ENCODE measurements around the gene USP49.

The USP49 gene

GRCh38 chr6:41878961-41879405 lies 16.2 kb downstream of the USP49 start:
- POLR2A ChIA-PET = no interaction called here
- CTCF ChIA-PET = interaction anchor here (0.6 to 1.5 kb wide), 4 partner anchors 14 to 208 kb away, joined by 3 to 12 read pairs (median 7); partner anchors contain the start of genes BYSL and MED20
- Histone ChIP-seq H3K36me3 (ENCODE audit: control insufficient read depth in 2 of 2, insufficient read depth in 1 of 2, low read length in 2 of 2) (no peaks in the 10 kb centered on the region), H3K27ac (ENCODE audit: extremely low read depth, low read depth, low read length) (no peak overlapping the region), H3K9me3 (ENCODE audit: control insufficient read depth, insufficient read depth, low read depth, low read length) (no peaks in the 10 kb centered on the region), H3K4me1 (ENCODE audit: control insufficient read depth, insufficient read depth, low read length) (no peaks in the 10 kb centered on the region), H3K4me3 (ENCODE audit: low read depth, low read length) (no peak overlapping the region)
- TF ChIP-seq ZNF138 (tag by site-specific recombination; IDR thresholded peaks at IDR 0.05; ENCODE audit: borderline replicate concordance) (no peak), GLI2 (tag by site-specific recombination; IDR thresholded peaks at IDR 0.05; ENCODE audit: borderline replicate concordance, low read depth) (no peak), PRDM6 (tag by site-specific recombination; IDR thresholded peaks at IDR 0.05) (0 out of 2 replicates have a peak, but pooled peaks have one; percentile 11)

GRCh38 chr6:41878246-41878645 lies 16.9 kb downstream of the USP49 start:
- Histone ChIP-seq H3K27ac (ENCODE audit: extremely low read depth, low read depth, low read length) (no peak overlapping the region), H3K9me3 (ENCODE audit: control insufficient read depth, insufficient read depth, low read depth, low read length) (no peaks in the 10 kb centered on the region), H3K4me3 (ENCODE audit: low read depth, low read length) (no peak overlapping the region), H3K4me1 (ENCODE audit: control insufficient read depth, insufficient read depth, low read length) (no peaks in the 10 kb centered on the region), H3K36me3 (ENCODE audit: control insufficient read depth in 2 of 2, insufficient read depth in 1 of 2, low read length in 2 of 2) (no peaks in the 10 kb centered on the region)
- ChIA-PET POLR2A (interaction anchor here (1.2 kb wide), 3 partner anchors 14 to 17 kb away, joined by 3 to 4 read pairs (median 3); partner anchors contain the start of gene USP49), CTCF (interaction anchor here (0.6 to 0.9 kb wide), 6 partner anchors 9 to 511 kb away, joined by 3 to 9 read pairs (median 4); partner anchors contain the start of genes BYSL and MED20)
- TF ChIP-seq SP7 (tag by site-specific recombination; IDR thresholded peaks at IDR 0.05) (no peak), HOXC10 (CRISPR knock-in tag; IDR thresholded peaks at IDR 0.05) (no peak), ZNF23 (tag by site-specific recombination; IDR thresholded peaks at IDR 0.05; ENCODE audit: borderline replicate concordance) (no peak), ZBTB8A (tag by site-specific recombination; IDR thresholded peaks at IDR 0.05) (no peak), ZNF449 (tag by site-specific recombination; IDR thresholded peaks at IDR 0.05) (no peak), CTCF (tag by site-specific recombination; IDR thresholded peaks at IDR 0.05) (no peak), ZBTB11 (tag by site-specific recombination; conservative IDR thresholded peaks at IDR 0.05; ENCODE audit: low read depth) (no peak), ZNF76 (tag by site-specific recombination; IDR thresholded peaks at IDR 0.05; ENCODE audit: borderline replicate concordance, low read depth) (no peak), ZNF580 (tag by site-specific recombination; IDR thresholded peaks at IDR 0.05) (no peak), ZNF148 (tag by site-specific recombination; IDR thresholded peaks at IDR 0.05; ENCODE audit: borderline replicate concordance) (no peak)

Data from HEK293 (cell line).